PC-9 (cell line): ENCODE data around the gene SIX2. TPM values are rescaled to one million over a fixed set of nuclear protein-coding genes. Genes with fewer than 3 reads are reported as not detected.

Experiments used
- BruUV-seq: library from RNA; stranded (reverse); fragments of 400-500 nt; replicated peaks from 2 replicates; lab custom pipeline; 2021; lab: Mats Ljungman, UMichigan
- CTCF ChIA-PET: fragments of 300-600 bp; sonication (Branson Sonifier 250); formaldehyde crosslinking; loops from one replicate; lab custom pipeline; 2022; ENCODE audit warnings: antibody characterized with exemption; lab: Charles Lee
- POLR2A ChIA-PET: fragments of 300-600 bp; sonication (Branson Sonifier 250); formaldehyde crosslinking; loops from one replicate; lab custom pipeline; 2022; ENCODE audit warnings: antibody characterized with exemption; ENCODE audit not compliant: unreplicated experiment; lab: Charles Lee
- DNase-seq, 2 experiments: peaks; one replicate each; pipeline versions ENCODE4 v3.0.0 to v3.0.0-alpha.2; 2015 to 2022; ENCODE audit warnings: mixed read lengths in 1 of 2
- H2AFZ ChIP-seq: fragments of 200-600 bp; sonication (generic); 2 replicates; pipeline ENCODE4 v1.8.1; 2017; ENCODE audit warnings: antibody characterized with exemption
- H3F3A ChIP-seq: fragments of 200-600 bp; sonication (generic); 2 replicates; pipeline ENCODE4 v1.8.1; 2017; ENCODE audit warnings: antibody characterized with exemption, mild to moderate bottlenecking, low read depth; ENCODE audit not compliant: insufficient read depth
- H3K27ac ChIP-seq: fragments of 200-600 bp; sonication (generic); 2 replicates; pipeline ENCODE4 v1.6.1; 2016; ENCODE audit warnings: mixed run types
- H3K27me3 ChIP-seq: fragments of 200-600 bp; sonication (generic); 2 replicates; pipeline ENCODE4 v1.6.1; 2016; ENCODE audit warnings: low read depth, mixed run types; ENCODE audit not compliant: insufficient read depth
- H3K36me3 ChIP-seq: fragments of 200-600 bp; sonication (generic); 2 replicates; pipeline ENCODE4 v1.6.1; 2016; ENCODE audit warnings: low read depth, mixed run types
- H3K4me1 ChIP-seq: fragments of 200-600 bp; sonication (generic); replicated peaks from 2 replicates; pipeline ENCODE4 v1.6.1; 2016; ENCODE audit warnings: mixed run types; ENCODE audit not compliant: insufficient read depth
- H3K4me2 ChIP-seq: fragments of 200-600 bp; sonication (generic); 2 replicates; pipeline ENCODE4 v1.6.1; 2017; ENCODE audit warnings: mixed run types
- H3K4me3 ChIP-seq: fragments of 200-600 bp; sonication (generic); 2 replicates; pipeline ENCODE4 v1.6.1; 2016; ENCODE audit warnings: mixed run types
- H3K79me2 ChIP-seq: fragments of 200-600 bp; sonication (generic); 2 replicates; pipeline ENCODE4 v1.6.1; 2017; ENCODE audit warnings: low read depth, mixed run types
- H3K9me2 ChIP-seq: fragments of 200-600 bp; sonication (generic); 2 replicates; pipeline ENCODE4 v1.8.1; 2017; ENCODE audit warnings: mild to moderate bottlenecking; ENCODE audit not compliant: insufficient read depth
- H3K9me3 ChIP-seq: fragments of 200-600 bp; sonication (generic); 2 replicates; pipeline ENCODE4 v1.8.1; 2016; ENCODE audit warnings: low read depth; ENCODE audit not compliant: insufficient read depth
- H4K20me1 ChIP-seq: fragments of 200-600 bp; sonication (generic); 2 replicates; pipeline ENCODE4 v1.8.1; 2017; ENCODE audit not compliant: insufficient read depth
- CTCF ChIP-seq: fragments of 200-600 bp; sonication (generic); conservative IDR thresholded peaks from 2 replicates; pipeline ENCODE4 v1.6.1; 2017; ENCODE audit warnings: mixed run types, antibody characterized with exemption, mild to moderate bottlenecking, moderate library complexity
- EZH2 ChIP-seq: fragments of 200-600 bp; sonication (generic); IDR thresholded peaks from 2 replicates; pipeline ENCODE4 v1.8.0; 2017; ENCODE audit warnings: antibody characterized with exemption, low read depth
- intact Hi-C: fragments of 100-400 bp; cut with micrococcal nuclease; formaldehyde crosslinking; loops from one replicate; pipeline ENCODE4 v1.10.0; 2022; ENCODE audit not compliant: unreplicated experiment
- total RNA-seq: library from RNA; stranded (reverse); gene quantifications from 2 replicates; pipeline ENCODE4 v1.2.3, GENCODE V29; 2021

SIX2 gene
- total RNA-seq, 1 experiment from 2014 or later: 10.2 TPM

- Histone ChIP-seq H3K9me2 (no peaks in the 10 kb centered on the region), H2AFZ (no peak overlapping the region), H3K9me3 (no peaks in the 10 kb centered on the region), H3K36me3 (no peaks in the 10 kb centered on the region), H3K27ac (no peak overlapping the region), H3K79me2 (no peaks in the 10 kb centered on the region), H3K4me1 (no peaks in the 10 kb centered on the region), H4K20me1 (no peaks in the 10 kb centered on the region), H3K4me3 (no peak overlapping the region), H3K4me2 (no peak overlapping the region), H3K27me3 (no peaks in the 10 kb centered on the region), H3F3A (no peaks in the 10 kb centered on the region)
- ChIA-PET CTCF (no interaction called here), POLR2A (no interaction called here)
- TF ChIP-seq EZH2 (no peak), CTCF (no peak)
- no TSS peak for BruUV-seq
- intact Hi-C loops: no loop called here
- DNase-seq: no peak
Measured at GRCh38 chr2:44969936-44970335, 39.3 kb downstream of the SIX2 start.

- H2AFZ ChIP-seq: no peak overlapping the region
- no peaks in the 10 kb centered on the region for H3K36me3 ChIP-seq
- TF ChIP-seq CTCF: no peak
- no peak for TF ChIP-seq EZH2
- H3F3A ChIP-seq: no peaks in the 10 kb centered on the region
- H3K27me3 ChIP-seq: no peaks in the 10 kb centered on the region
- H3K27ac ChIP-seq: no peak overlapping the region
- H3K9me3 ChIP-seq: no peaks in the 10 kb centered on the region
- no peaks in the 10 kb centered on the region for H3K4me1 ChIP-seq
- ChIA-PET POLR2A (no interaction called here), CTCF (no interaction called here)
- no peaks in the 10 kb centered on the region for H3K79me2 ChIP-seq
- H3K4me2 ChIP-seq: no peak overlapping the region
- no peak overlapping the region for H3K4me3 ChIP-seq
- no peak for DNase-seq
- no TSS peak for BruUV-seq
- no peaks in the 10 kb centered on the region for H3K9me2 ChIP-seq
- intact Hi-C loops: no loop called here
- no peaks in the 10 kb centered on the region for H4K20me1 ChIP-seq
Measured at GRCh38 chr2:44967727-44968432, 41.4 kb downstream of the SIX2 start.

- TF ChIP-seq EZH2 (no peak), CTCF (no peak)
- no peak overlapping the region for H2AFZ ChIP-seq
- no peaks in the 10 kb centered on the region for H4K20me1 ChIP-seq
- no peaks in the 10 kb centered on the region for H3K4me1 ChIP-seq
- no peak overlapping the region for H3K4me2 ChIP-seq
- no peak overlapping the region for H3K4me3 ChIP-seq
- H3K27me3 ChIP-seq: no peaks in the 10 kb centered on the region
- no peaks in the 10 kb centered on the region for H3K79me2 ChIP-seq
- no TSS peak for BruUV-seq
- H3F3A ChIP-seq: no peaks in the 10 kb centered on the region
- no peaks in the 10 kb centered on the region for H3K9me2 ChIP-seq
- CTCF ChIA-PET: no interaction called here
- POLR2A ChIA-PET: no interaction called here
- H3K36me3 ChIP-seq: no peaks in the 10 kb centered on the region
- no peaks in the 10 kb centered on the region for H3K9me3 ChIP-seq
- intact Hi-C loops: no loop called here
- no peak for DNase-seq
- no peak overlapping the region for H3K27ac ChIP-seq
Measured at GRCh38 chr2:44967056-44967455, 42.2 kb downstream of the SIX2 start.
